ENCODE measurements around the gene FURIN. TPM values are rescaled to one million over a fixed set of nuclear protein-coding genes. Genes with fewer than 3 reads are reported as not detected.

FURIN gene
- total and polyA plus RNA-seq, 9 donors = 16.3 to 39.5 (median 34.5) TPM

DNA sequence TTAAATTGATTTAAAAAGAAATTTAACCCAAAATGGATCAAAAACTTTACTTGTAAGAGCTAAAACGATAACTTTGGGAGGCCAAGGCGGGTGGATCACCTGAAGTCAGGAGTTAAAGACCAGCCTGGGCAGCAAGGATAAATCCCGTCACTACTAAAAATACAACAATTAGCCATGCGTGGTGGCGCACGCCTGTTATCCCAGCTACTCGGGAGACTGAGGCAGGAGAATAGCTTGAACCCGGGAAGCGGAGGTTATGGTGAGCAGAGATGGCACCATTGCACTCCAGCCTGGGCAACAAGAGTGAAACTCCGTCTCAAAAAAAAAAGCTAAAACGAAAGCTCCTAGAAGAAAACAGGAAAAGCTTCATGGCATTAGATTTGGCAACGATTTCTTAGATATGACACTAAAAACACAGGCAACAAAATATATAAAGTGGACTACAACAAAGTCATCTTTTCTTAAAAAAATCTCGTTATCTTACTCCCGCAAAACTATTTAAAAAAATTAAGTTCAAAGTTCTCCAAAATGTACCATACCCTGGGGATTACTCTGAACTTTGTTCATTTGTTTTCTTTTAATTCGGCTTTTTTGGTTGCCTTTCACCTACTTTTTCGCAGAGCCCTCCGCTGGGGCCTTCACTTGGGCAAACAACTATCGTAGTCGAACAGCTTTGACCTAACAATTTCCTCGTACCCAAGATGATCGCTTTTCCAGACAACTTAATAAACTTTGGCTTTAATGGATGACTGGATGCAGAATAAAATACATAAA lies 61.0 kb downstream of the FURIN start:
- WGBS (ENCODE audit: insufficient coverage) = 53% methylated on average over 12 of the region's 21 CpGs
- DNase-seq = no peak
- H3K9me3 ChIP-seq (replicated peaks; ENCODE audit: control insufficient read depth, low read depth, low read length) = no peaks in the 10 kb centered on the region
- peak overlapping the region; percentile 64 for H3K4me3 ChIP-seq (ENCODE audit: low read length)
- H3K27ac ChIP-seq (ENCODE audit: low read length) = peak overlapping the region; percentile 93
- no peaks in the 10 kb centered on the region for H3K27me3 ChIP-seq (ENCODE audit: control insufficient read depth, insufficient read depth, low read length)
- H3K4me1 ChIP-seq (ENCODE audit: control insufficient read depth, insufficient read depth, low read length) = peaks cover 36% of the 10 kb centered on the region
- no peaks in the 10 kb centered on the region for H3K36me3 ChIP-seq (ENCODE audit: control insufficient read depth, insufficient read depth, low read length)

DNA sequence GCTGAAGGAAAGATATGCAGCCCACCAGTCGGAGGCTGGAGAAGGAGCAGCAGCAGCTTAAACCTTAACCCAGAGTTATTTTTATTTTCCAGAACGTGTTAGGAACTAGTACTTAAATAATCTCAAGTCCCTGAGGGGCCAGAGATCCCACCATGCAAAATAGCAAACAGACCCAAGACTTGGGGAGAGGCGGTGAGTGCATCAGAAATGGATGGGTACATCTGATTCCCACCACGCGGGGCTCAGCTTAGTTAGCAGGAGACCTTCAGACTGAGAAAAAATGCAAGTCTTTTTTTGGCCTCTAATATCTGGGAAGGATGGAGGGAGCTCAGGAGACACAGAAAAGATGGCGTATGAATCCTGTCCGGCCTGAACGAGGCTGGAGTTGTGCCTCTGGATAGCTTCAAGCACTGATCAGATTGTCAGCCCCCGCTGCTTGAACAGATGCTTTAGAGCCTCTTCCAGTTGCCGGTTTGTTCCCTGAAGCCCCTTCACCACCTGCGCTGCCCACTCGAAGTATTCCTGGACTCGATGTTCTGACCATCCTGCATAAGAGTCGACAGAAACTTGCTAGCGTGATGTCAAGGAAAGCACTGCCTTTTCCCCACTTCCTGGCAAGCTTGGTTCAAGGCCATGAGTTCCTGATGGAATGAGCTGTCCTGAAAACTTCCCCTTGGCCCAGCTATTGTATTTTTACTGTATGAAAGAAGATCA lies 62.6 kb downstream of the FURIN start:
- DNase-seq = peak; percentile 36
- Histone ChIP-seq H3K9me3 (replicated peaks; ENCODE audit: control insufficient read depth, low read depth, low read length) (no peaks in the 10 kb centered on the region), H3K27me3 (ENCODE audit: control insufficient read depth, insufficient read depth, low read length) (no peaks in the 10 kb centered on the region), H3K4me1 (ENCODE audit: control insufficient read depth, insufficient read depth, low read length) (peaks cover 46% of the 10 kb centered on the region), H3K27ac (ENCODE audit: low read length) (peak overlapping the region; percentile 93), H3K36me3 (ENCODE audit: control insufficient read depth, insufficient read depth, low read length) (no peaks in the 10 kb centered on the region), H3K4me3 (ENCODE audit: low read length) (peak overlapping the region; percentile 64)
- 67% methylated on average over 13 of the region's 15 CpGs for WGBS (ENCODE audit: insufficient coverage)

GRCh38 chr15:90931575-90931827 lies 63.1 kb downstream of the FURIN start:
- peaks cover 51% of the 10 kb centered on the region for H3K4me1 ChIP-seq (ENCODE audit: control insufficient read depth, insufficient read depth, low read length)

GRCh38 chr15:90931828-90932659 lies 63.7 kb downstream of the FURIN start, which contains the start of gene HDDC3:
Gene HDDC3, minus strand, starts transcription at chr15:90932549. Its CDS starts 9 bp downstream, at chr15:90932540.
- DNase-seq = peak; percentile 93
- peaks cover 51% of the 10 kb centered on the region for H3K4me1 ChIP-seq (ENCODE audit: control insufficient read depth, insufficient read depth, low read length)
- H3K9me3 ChIP-seq (replicated peaks; ENCODE audit: control insufficient read depth, low read depth, low read length) = no peaks in the 10 kb centered on the region
- H3K36me3 ChIP-seq (ENCODE audit: control insufficient read depth, insufficient read depth, low read length) = peaks cover 10% of the 10 kb centered on the region
- under 1% methylated on average over 35 of the region's 52 CpGs for WGBS (ENCODE audit: insufficient coverage)
- no peaks in the 10 kb centered on the region for H3K27me3 ChIP-seq (ENCODE audit: control insufficient read depth, insufficient read depth, low read length)
- H3K4me3 ChIP-seq (ENCODE audit: low read length) = peak within 1 kb of the TSS; percentile 83
- peak within 1 kb of the TSS; percentile 93 for H3K27ac ChIP-seq (ENCODE audit: low read length)

More at GRCh38 chr15:90931575-90931827, 63.1 kb downstream of the FURIN start:
- Histone ChIP-seq H3K4me3 (ENCODE audit: low read length) (peak overlapping the region; percentile 83), H3K36me3 (ENCODE audit: control insufficient read depth, insufficient read depth, low read length) (peaks cover 5% of the 10 kb centered on the region), H3K9me3 (replicated peaks; ENCODE audit: control insufficient read depth, low read depth, low read length) (no peaks in the 10 kb centered on the region), H3K27ac (ENCODE audit: low read length) (peak overlapping the region; percentile 93), H3K27me3 (ENCODE audit: control insufficient read depth, insufficient read depth, low read length) (no peaks in the 10 kb centered on the region)
- whole genome bisulfite sequencing (ENCODE audit: insufficient coverage) = 44% methylated on average over 6 of the region's 6 CpGs
- DNase-seq = no peak

GRCh38 chr15:90932660-90932991 lies 64.2 kb downstream of the FURIN start:
- Histone ChIP-seq H3K27ac (ENCODE audit: low read length) (peak overlapping the region; percentile 45), H3K9me3 (replicated peaks; ENCODE audit: control insufficient read depth, low read depth, low read length) (no peaks in the 10 kb centered on the region), H3K27me3 (ENCODE audit: control insufficient read depth, insufficient read depth, low read length) (no peaks in the 10 kb centered on the region), H3K4me1 (ENCODE audit: control insufficient read depth, insufficient read depth, low read length) (peaks cover 51% of the 10 kb centered on the region), H3K36me3 (ENCODE audit: control insufficient read depth, insufficient read depth, low read length) (peaks cover 11% of the 10 kb centered on the region), H3K4me3 (ENCODE audit: low read length) (no peak overlapping the region)
- WGBS (ENCODE audit: insufficient coverage) = 0% methylated on average over 4 of the region's 5 CpGs
- no peak for DNase-seq

Other genes with a start within 250 kb of the FURIN start
- 4.7 TPM for gene BLM, start 151.2 kb upstream of the FURIN start, total RNA-seq
- 1 to 10 TPM; 4.9 to 7.5 (median 5.3) TPM for gene BLM, start 151.2 kb upstream of the FURIN start, polyA plus RNA-seq (ENCODE audit: insufficient read depth in 1 of 8, insufficient read length in 8 of 8, low replicate concordance in 1 of 8)
- 16.7 TPM for gene FES, start 15.9 kb downstream of the FURIN start, total RNA-seq
- 10 to 100 TPM; 12.6 to 17.9 (median 15.2) TPM for gene FES, start 15.9 kb downstream of the FURIN start, polyA plus RNA-seq (ENCODE audit: insufficient read depth in 1 of 8, insufficient read length in 8 of 8, low replicate concordance in 1 of 8)
- gene MAN2A2, start 34.7 kb downstream of the FURIN start, total RNA-seq = 9.2 TPM
- gene MAN2A2, start 34.7 kb downstream of the FURIN start, polyA plus RNA-seq (ENCODE audit: insufficient read depth in 1 of 8, insufficient read length in 8 of 8, low replicate concordance in 1 of 8) = 10 to 100 TPM; 25.3 to 40.3 (median 29.9) TPM
- 11.9 TPM for gene HDDC3, start 64.0 kb downstream of the FURIN start, total RNA-seq
- 10 to 100 TPM in 7 of 8 donors, 1 to 10 TPM in 1; 10.0 to 13.5 (median 10.9) TPM for gene HDDC3, start 64.0 kb downstream of the FURIN start, polyA plus RNA-seq (ENCODE audit: insufficient read depth in 1 of 8, insufficient read length in 8 of 8, low replicate concordance in 1 of 8)
- gene UNC45A, start 66.7 kb downstream of the FURIN start, total RNA-seq = 22.7 TPM
- 10 to 100 TPM; 24.1 to 39.9 (median 29.6) TPM for gene UNC45A, start 66.7 kb downstream of the FURIN start, polyA plus RNA-seq (ENCODE audit: insufficient read depth in 1 of 8, insufficient read length in 8 of 8, low replicate concordance in 1 of 8)
- gene RCCD1, start 86.3 kb downstream of the FURIN start, total RNA-seq = 12.0 TPM
- gene RCCD1, start 86.3 kb downstream of the FURIN start, polyA plus RNA-seq (ENCODE audit: insufficient read depth in 1 of 8, insufficient read length in 8 of 8, low replicate concordance in 1 of 8) = 10 to 100 TPM; 12.1 to 17.9 (median 15.3) TPM
- gene PRC1, start 125.9 kb downstream of the FURIN start, total RNA-seq = 44.2 TPM
- 10 to 100 TPM; 38.3 to 68.2 (median 52.2) TPM for gene PRC1, start 125.9 kb downstream of the FURIN start, polyA plus RNA-seq (ENCODE audit: insufficient read depth in 1 of 8, insufficient read length in 8 of 8, low replicate concordance in 1 of 8)
- gene VPS33B, start 154.0 kb downstream of the FURIN start, total RNA-seq = 7.9 TPM
- 10 to 100 TPM in 5 of 8 donors, 1 to 10 TPM in 3; 8.1 to 12.4 (median 10.5) TPM for gene VPS33B, start 154.0 kb downstream of the FURIN start, polyA plus RNA-seq (ENCODE audit: insufficient read depth in 1 of 8, insufficient read length in 8 of 8, low replicate concordance in 1 of 8)
- 3.1 TPM for gene SV2B, start 231.7 kb downstream of the FURIN start, total RNA-seq
- gene SV2B, start 231.7 kb downstream of the FURIN start, polyA plus RNA-seq (ENCODE audit: insufficient read depth in 1 of 8, insufficient read length in 8 of 8, low replicate concordance in 1 of 8) = 1 to 10 TPM; 2.6 to 4.6 (median 3.1) TPM